ENCODE results near the gene ADARB1.
A peak's percentile ranks its signal among the peaks of the same experiment; 100 is the strongest.

The ADARB1 gene

DNA sequence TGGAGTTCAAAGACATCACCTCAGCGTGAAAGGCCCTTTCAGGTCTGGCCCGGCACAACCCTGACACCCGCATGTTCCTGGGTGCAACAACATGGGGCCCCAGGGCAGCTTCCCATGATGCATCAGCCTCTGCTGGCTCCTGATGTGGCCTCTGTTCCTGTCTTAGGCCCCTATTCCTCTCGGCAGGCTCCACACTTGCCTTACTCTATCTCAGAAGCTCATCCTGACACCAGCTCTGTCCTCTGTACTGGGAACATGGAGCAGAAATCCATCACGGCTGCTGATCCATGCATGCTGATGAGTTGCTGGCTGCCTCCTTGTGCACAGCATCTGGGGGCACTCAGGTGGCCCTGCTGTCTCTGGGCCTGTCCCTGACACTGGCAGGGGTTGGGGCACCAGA lies 74.6 kb downstream of the ADARB1 start:
- no peak for DNase-seq (ENCODE audit: low read depth in 2 of 2)

DNA sequence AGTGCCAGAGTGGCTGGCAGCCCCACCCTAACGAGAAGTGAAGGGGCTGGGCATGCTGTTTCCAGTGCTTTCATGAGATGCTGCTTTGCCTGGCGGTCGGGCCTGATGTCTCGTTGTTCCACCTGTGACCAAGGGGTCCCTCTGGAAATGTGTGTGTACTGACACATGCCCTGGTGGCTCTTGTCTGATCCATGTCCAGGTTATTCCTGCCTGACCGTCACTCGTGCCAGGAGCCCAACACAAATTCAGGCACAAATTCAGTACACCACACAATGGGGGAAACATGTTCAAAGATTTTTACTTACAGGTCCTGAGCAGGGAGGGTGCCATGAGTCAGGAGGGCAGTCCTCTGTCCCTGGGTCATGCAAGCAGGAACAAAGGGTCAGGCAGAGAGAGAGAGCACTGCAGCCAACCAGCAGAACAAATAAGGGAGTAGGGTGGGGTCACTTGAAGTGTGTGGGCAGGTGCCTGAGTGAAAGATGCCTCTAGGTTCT lies 76.3 kb downstream of the ADARB1 start:
- no peak for DNase-seq (ENCODE audit: low read depth in 2 of 2)

DNA sequence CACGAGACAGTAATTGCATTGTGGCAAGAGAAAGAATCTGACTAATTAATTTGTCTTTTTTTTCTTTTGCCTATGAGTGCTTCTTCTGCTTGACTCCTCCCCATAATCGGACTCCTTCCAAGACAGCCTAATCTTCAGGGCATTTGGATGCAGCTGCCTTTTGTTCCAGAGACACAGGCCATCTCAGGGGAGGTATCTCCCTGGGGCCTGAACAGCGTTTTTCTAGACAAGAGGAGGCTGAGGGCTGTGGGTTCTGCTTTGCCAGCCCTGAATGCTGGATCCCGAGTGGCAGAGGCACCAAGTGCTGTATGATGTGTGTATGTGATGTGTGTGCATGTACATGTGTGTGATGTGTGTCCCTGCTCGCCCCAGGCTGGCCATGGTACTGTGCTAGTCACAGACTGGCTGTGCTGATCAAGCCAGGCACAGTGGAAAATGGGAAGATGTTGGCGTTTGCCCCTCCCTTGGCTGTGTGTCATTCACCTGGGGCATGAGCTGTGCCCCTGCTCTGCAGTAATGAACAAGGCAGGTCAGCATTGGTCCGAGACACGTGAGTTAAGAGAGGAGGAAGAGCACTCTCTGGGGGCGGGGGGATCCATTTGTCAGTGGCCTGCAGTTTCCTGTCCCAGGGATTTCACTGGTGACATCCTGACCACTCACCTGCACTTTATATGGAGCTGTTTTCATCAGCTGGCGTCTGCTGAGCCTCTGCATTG lies 77.2 kb downstream of the ADARB1 start:
- DNase-seq (ENCODE audit: low read depth in 2 of 2) = no peak

DNA sequence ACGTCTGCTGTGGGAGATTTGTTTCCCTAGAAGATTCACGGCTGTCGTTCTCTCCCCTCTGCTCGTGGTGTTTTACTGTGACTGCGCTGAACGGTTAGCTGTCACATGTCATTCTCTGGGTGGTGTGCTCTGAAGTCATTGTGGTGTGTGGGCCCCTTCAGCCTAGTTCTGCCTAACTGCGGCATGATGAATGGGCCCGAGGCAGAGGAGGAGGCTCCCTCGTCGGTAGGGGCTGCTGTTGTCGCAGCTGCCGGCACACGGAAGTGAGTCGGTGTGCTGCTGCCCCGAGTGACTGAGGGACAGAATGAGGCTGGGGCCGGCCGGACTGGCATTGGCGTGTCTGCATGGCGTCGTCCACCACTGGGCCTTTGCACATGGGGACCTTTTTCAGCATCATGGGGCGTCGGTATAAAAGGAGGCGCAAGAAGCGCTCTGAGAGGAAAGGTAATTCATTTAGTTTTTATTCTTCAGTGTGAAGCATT lies 77.9 kb downstream of the ADARB1 start:
- DNase-seq (ENCODE audit: low read depth in 2 of 2) = peak; percentile 56 to 63

DNA sequence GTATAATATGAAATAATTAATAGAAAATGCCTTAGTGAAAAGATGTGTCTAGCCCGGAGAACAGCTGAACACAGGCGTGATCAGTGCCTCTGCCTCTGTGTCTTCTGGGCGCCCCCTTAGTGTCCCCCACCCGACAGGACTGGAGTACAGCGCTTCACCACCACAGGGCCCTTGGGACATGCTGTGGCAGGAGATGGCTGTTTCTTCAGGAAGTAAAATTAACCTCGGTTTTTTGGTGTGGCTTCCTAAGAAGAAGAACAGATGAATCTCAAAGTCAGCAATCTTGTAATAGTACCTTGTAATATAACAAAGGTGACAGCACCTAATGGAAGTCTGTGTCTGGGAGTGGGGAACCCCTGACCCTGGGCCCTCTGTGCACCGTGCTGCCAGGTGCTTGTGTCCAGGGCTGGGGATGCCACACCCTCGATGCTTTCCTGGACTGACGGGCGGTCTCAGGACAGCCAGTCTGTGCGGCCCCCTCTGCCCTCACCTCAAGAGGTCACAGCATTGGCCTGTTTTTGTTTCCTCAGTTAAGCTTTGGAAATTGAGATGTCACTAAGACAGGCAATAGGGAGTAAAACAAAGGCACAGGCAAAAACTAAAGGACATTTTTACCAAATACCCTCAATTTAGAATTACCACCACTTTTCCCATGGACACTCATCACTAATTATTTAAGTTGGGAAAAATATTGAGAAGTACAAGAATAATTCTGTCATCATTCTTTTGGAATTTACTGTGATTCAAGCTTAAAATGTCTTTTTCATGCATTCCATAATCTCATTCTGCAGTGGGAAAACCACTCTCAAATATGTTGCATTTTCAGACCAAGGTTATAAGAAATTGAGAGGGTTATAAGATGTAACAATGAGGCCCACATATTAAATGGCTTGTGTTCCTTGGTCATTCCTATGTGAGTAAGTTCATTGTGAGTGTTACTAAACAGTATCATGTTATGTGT lies 79.3 kb downstream of the ADARB1 start:
- DNase-seq (ENCODE audit: low read depth in 2 of 2) = no peak

DNA sequence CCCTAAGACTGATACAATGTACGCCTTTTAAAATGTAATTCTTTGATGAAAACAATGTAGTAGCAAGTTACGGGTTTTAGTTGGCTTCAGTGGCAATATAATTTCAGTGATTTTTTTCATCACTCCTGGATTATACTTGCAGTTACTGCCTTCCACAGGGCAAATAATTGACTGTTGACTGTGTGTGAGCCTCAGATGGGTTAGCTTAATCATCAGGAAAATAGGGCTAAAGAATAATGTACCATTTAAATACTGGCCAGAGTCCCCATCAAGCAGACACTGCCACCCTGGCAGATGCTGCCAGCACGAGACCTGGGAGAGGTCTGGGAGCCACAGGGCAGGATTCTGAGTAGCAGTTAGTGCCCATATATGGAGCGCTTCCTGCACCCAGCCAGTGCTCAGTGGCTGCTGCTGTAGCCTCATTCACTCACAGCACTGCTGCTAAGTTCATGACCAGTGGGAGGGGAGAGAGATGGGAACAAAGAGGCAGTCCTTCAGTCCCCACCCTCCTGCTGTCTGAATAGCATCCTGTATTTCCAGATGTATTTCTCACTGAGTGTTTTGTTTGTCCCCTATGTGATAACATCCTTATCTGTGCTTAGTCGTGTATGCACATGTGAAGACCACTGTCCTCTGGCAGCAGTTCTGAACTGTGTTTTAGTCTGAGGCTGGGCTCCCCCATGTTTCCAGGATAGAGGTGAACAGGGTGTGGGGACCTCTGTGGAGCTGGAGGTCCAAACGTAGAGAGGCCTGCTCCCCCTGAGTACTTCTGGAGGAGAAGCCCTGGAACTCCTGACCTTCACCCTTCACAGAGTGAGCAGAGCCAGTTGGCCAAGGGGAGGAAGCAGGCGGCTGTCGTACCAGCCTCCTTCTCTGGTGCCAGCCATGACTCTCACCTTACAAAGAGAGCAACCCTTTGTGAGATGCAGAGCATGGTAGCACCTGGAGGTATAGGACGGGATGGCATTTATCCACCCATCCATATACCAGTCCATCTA lies 80.4 kb downstream of the ADARB1 start:
- DNase-seq (ENCODE audit: low read depth in 2 of 2) = no peak

DNA sequence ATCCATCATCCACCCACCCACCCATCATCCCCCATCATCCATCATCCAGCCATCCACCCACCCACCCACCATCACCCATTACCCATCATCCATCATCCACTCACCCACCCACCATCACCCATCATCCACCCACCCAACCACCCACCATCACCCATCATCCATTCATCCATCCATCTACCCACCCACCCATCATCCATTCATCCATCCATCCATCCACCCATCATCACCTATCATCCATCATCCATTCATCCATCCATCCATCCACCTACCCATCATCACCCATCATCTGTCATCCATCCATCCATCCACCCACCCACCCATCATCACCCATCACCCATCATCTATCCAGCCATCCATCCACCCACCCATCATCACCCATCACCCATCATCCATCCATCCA lies 81.5 kb downstream of the ADARB1 start:
- no peak for DNase-seq (ENCODE audit: low read depth in 2 of 2)

DNA sequence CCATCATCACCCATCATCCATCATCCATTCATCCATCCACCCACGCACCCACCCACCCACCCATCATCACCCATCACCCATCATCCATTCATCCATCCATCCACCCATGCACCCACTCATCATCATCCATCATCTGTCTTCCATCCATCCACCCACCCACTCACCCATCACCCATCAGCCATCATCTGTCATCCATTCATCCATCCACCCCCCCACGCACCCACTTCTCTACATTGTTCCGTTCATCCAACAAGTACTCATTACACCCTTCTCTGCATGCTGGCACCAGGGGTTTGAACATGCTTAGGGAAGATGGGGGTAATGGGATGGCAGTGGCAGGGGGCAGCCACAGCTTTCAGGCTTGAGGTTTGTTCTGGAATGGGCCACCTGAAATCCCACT lies 82.1 kb downstream of the ADARB1 start:
- no peak for DNase-seq (ENCODE audit: low read depth in 2 of 2)

DNA sequence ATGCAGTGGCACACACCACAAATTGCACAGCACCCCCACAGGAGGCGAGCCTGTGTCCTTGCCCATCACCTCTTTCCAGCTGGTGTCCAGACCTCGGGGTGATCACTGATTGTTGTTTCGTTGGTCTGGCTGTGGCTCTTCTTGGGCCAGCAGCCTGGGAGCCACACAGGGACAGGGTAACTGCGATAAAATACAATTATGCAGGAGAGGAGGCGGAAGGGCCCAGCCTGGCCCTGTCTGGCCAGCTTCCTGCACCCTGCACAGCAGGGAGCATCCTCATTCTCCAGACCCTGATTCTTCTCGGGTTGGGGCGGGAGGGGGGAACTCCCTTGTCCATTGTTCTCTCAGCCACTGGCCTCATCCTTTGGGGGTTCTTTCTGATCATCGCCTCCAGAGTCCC lies 83.6 kb downstream of the ADARB1 start:
- DNase-seq (ENCODE audit: low read depth in 2 of 2) = no peak

DNA sequence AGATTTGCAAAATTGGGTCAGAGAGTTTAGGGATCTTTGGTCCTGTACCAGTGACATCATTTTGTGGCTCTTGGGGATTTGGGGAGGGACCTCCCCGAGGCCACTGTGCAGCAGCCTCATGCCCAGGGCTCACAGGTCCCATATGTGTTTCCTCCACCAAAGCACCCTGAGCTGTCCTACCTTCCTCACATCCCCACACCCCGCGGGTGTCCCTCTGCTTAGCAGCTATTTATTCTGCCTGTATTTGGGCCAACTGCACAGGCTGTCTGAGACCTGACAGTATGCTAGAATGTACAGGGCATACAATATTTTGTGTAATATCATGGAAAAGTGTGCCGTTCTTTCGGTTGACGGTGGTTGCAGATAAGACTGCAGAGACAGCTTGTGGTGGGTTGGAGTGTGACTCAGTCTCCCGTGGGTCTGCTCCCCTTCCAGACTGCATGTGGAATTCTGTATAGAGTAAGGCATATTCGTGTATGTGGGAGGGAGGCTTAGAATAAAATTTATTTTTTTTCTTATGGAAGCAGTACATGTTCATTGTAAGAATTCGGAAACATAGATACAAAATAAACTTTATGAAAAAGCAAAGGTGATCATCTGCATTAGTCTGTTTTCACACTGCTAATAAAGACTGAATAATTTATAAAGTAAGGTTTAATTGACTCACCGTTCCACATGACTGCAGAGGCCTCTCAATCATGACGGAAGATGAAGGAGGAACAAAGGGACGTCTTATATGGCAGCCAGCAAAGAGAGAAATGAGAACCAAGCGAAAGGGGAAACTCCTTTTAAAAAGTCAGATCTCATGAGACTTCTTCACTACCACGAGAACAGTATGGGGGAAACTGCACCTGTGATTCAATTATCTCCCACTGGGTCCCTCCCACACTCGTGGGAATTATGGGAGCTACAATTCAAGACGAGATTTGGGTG lies 84.4 kb downstream of the ADARB1 start:
- no peak for DNase-seq (ENCODE audit: low read depth in 2 of 2)

DNA sequence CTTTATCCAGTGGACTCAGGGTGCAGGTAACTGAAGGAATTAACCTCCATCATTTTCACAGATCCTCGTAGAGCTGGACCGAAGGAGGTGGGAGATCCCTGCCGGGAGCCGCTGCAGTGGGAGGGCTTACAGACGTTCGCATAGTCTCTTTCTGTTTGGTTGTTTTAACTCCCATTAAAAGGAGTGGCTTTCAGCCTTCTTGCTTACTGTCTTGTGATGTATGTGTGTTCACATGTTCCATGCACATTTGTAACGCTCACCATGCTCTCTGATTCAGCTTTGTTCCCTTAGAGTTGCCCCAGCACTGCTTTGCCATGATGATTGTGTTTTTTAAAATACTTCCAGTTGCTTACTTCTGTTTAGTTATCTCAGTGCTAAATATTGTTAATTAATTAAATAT lies 85.8 kb downstream of the ADARB1 start:
- DNase-seq (ENCODE audit: low read depth in 2 of 2) = no peak

DNA sequence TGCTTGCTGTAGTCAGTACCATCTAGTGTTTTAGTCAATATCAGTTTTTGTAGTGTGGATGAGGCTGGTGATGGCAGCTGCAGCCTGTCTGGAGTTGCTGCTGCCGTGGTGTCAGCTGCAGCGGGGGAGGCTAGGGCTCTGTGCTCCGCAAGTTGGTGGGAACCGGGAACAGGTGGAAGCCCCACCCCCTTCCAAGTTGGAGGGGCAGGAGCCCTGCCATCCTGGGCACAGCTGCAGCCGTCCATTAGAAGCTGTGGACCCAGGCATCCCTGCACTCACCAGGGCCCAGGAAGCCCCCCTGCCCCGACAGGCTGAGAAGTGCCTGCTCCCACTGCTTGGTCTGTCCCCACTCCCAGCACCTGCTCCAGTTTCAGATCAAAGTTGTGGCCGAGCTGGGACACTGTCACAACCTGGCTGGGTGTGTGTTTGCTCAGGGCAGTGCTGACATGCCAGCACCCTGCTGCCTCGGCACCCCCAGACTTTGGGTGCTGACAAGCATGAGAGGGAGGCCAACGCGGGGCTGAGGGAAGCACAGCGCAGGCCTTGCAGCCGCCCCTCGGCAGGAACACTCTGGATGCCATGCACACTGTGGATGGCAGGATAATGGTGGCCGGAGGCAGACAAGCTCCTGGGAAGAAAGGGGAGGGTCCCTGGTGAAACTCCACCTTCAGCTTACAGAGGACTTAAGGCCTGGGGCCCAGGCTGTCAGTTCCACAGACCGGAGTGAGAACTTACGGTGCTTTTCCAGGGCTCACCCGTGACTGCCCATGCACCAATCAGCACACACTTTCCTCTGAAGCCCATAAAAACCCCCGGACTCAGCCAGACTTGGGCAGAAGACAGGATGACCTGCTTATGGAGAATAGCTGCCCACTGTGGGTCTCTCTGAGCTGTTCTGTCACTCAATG lies 86.9 kb downstream of the ADARB1 start:
- DNase-seq (ENCODE audit: low read depth in 2 of 2) = no peak

DNA sequence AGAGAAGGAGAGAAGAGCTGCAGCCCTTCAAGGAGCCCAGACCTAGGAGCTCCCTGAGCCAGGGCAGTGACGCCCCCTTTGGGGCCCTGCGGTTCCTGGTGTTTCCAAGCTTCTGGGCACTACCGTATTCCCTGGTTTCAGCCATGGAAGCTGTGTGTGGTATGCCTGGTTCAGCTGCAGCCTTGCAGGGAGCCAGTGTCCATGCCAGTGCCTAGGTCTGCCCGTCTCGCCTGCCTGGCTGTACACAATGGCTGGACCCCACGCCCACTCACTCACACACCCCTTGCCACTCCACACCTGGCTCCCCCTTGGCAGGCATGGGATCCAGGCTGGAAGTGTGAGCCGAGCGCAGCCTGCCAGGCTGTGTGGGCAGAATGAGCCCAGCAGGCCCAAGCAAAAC lies 87.7 kb downstream of the ADARB1 start:
- no peak for DNase-seq (ENCODE audit: low read depth in 2 of 2)

DNA sequence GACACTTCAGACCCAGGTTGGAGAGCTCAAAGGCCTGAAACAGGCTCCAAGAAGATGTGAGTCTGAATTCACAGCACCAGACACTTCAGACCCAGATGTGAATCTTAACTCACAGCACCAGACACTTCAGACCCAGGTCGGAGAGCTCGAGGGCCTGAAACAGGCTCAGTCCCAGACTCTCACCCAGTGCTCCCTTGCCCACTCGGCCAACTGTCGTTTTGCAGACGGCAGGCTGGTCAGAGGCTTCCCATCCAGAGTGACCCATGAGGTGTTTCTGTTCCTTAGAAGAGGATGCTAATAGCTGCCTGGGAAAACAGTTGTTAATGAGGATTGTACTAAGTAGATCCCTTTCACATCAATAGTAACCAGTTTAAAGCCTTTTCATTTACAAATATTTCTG lies 88.4 kb downstream of the ADARB1 start:
- DNase-seq (ENCODE audit: low read depth in 2 of 2) = no peak

DNA sequence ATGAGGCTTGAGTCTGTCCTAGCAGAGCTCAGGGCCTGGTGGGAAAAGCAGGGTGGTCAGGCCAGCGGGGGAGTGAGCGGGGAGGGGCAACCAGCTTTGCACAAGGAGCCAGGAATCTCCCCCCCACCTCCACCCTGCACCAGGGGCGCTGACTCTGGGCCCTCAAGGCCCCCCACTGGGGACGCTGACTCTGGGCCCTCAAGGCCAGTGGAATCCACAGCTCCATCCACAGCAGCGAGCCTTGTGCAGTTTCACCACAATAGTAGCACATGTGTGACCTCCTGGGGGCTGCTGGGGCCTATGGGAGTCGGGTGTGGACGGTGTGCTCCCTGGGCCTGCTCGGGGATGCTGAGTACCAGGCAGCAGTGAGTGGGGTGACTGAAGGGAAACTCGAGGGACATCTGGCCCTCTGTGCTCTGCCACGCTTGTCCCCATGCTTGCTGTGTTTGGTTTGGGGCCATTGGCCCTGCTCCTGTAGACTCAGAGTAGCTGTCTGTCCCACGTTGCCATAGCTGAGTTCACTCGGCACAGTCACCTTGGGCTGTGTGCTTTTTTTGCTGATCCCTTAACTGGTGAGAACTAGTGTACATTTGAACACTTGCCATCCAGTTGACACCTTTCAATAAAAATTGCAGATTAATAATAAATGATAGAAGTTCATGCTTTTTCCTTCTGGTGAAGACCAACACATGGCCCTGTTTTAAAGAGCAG lies 89.2 kb downstream of the ADARB1 start:
- DNase-seq (ENCODE audit: low read depth in 2 of 2) = no peak

DNA sequence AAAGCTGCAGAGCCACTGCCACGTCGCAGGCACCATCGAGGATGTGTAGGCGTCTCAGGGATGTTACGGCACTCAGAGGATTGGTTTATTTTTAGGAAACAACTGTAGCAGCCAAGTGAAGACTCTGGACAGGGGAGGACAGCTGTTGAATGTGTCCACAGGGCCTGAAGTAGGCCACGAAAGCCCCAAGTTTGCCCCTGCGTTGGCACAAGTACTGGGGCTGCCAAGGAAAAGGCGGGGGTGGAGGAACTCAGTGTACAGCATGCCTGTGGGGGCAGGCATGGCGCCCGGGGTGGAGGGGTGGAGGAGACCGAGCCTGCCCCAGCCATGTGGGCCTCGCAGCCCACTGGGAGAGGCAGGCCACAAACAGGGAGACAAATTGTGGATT lies 89.7 kb downstream of the ADARB1 start:
- DNase-seq (ENCODE audit: low read depth in 2 of 2) = no peak

DNA sequence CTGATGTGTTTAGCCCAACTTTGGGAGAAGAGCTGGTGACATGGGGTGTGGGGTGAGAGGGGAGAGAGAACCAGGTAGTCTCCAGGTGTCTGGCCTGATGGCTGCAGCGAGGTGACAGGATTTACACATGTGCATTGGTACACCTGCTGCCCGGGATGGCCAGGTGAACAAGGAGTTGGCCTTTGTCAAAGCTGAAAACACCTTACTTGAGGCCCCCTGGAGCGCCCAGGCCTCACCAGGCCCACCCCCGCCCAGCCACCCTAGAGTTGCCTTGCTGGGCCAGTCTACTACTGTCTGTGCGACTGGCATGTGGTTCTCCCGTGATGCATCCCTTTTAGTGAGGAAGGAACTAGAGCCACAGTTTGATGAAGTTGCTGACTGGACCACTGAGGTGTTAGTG lies 90.5 kb downstream of the ADARB1 start:
- no peak for DNase-seq (ENCODE audit: low read depth in 2 of 2)

DNA sequence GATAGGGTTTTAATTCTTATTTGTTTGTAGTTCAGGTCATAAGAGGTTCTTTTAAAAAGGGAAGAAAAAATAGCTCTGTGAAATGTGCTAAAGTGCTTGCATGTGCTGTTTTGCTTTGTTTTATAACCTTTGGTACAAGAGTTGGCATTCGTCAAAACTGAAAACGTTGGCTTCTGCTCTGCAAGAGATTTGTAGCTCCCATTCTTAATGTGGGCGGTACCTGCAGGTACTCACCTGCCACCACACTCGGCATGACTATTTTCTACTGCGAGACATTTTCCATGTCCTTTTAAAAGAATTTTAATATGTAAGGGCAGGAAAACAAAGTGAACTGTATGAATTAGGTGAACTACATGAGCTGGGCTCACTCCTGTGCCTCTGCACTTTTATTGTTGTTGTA lies 92.6 kb downstream of the ADARB1 start:
- no peak for DNase-seq (ENCODE audit: low read depth in 2 of 2)

DNA sequence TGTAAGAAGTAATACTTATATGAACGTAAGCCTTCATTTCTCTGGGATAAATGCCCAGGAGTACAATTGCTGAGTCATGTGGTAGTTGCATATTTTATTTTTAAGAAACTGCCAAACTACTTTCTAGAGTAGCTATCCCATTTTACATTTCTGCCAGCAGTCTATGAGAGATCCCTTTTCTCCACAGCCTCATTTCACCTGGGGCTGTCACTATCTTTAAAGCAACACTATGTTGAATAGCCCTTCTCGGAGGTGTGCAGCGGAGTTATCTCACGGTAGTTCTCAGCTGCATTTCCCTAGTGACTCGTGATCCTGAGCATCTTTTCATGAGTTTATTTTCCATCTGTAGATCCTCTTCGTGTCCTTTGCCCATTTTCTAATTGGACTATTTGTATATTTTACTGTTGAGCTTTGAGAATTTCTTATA lies 93.4 kb downstream of the ADARB1 start:
- no peak for DNase-seq (ENCODE audit: low read depth in 2 of 2)

All from stimulated activated CD8-positive, alpha-beta memory T cell treated with anti-CD3 and anti-CD28 coated beads, Interleukin-2, amount 100 ng/mL, for 48 hours (primary cell).